GM12878 (cell line): Measurements from ENCODE around the gene NKAIN1. TPM values are rescaled to one million over a fixed set of nuclear protein-coding genes. Genes with fewer than 3 reads are reported as not detected.
A peak's percentile ranks its signal among the peaks of the same experiment; 100 is the strongest.
"Not testable (repeated sequence)": the region's sequence is repeated elsewhere in the genome, so short reads cannot be mapped to it uniquely, and the experiment has no call there.

ENCODE experiments used
- ATAC-seq: fragments of 200-7000 bp; cut with Tn5 transposase; 3 replicates; pipeline ENCODE4 v1.9.1; 2020; ENCODE audit warnings: mild to moderate bottlenecking, moderate library complexity
- BruUV-seq: library from RNA; stranded (reverse); fragments of 400-500 nt; replicated peaks from 2 replicates; lab custom pipeline; 2021; lab: Mats Ljungman, UMichigan
- CTCF ChIA-PET: fragments of 300-600 bp; sonication (Branson Sonifier 250); formaldehyde crosslinking; extraction: SDS; loops from one replicate; lab custom pipeline; 2021; ENCODE audit warnings: inconsistent platforms; lab: Yijun Ruan, JAX
- POLR2A ChIA-PET: fragments of 350-600 bp; formaldehyde crosslinking; extraction: SDS; loops from one replicate; lab custom pipeline; 2021; ENCODE audit warnings: inconsistent platforms; lab: Charles Lee
- RAD21 ChIA-PET: fragments of 300-600 bp; sonication (Branson Sonifier 250); formaldehyde crosslinking; loops from one replicate; lab custom pipeline; 2023; ENCODE audit warnings: antibody characterized with exemption; ENCODE audit not compliant: unreplicated experiment; lab: Charles Lee
- SMC1A ChIA-PET: fragments of 300-600 bp; sonication (Branson Sonifier 250); formaldehyde crosslinking; loops from one replicate; lab custom pipeline; 2023; ENCODE audit not compliant: unreplicated experiment, uncharacterized antibody; lab: Charles Lee
- DNase-seq: peaks from one replicate; pipeline ENCODE4 v3.0.0-alpha.2; 2011; ENCODE audit warnings: low read depth, low spot score
- FAIRE-seq: peaks from 3 replicates; lab custom pipeline; 2011; peaks lifted over from hg19 to GRCh38; lab: Jason Lieb, UNC
- H2AFZ ChIP-seq: 2 replicates; pipeline ENCODE4 v1.6.0; 2011; ENCODE audit warnings: low read depth, low read length, control low read depth; ENCODE audit not compliant: control insufficient read depth
- H3K27ac ChIP-seq: 2 replicates; pipeline ENCODE4 v1.5.1; 2011; ENCODE audit warnings: control low read depth; ENCODE audit not compliant: control insufficient read depth, insufficient read depth
- H3K27me3 ChIP-seq, 2 experiments: replicated peaks in 1 of 2; 2 replicates each; pipeline versions ENCODE4 v1.6.0 to v1.6.1; 2011; ENCODE audit warnings: low read length in 1 of 2; ENCODE audit not compliant: control insufficient read depth in 2 of 2, insufficient read depth in 2 of 2
- H3K36me3 ChIP-seq, 2 experiments: 2 replicates each; pipeline ENCODE4 v1.5.1; 2011; ENCODE audit warnings: low read length in 1 of 2; ENCODE audit not compliant: control insufficient read depth in 2 of 2, insufficient read depth in 2 of 2
- H3K4me1 ChIP-seq: 2 replicates; pipeline ENCODE4 v1.6.1; 2011; ENCODE audit warnings: mild to moderate bottlenecking, low read length, moderate library complexity, mixed read lengths; ENCODE audit not compliant: control insufficient read depth, insufficient read depth
- H3K4me2 ChIP-seq: 2 replicates; pipeline ENCODE4 v1.6.0; 2011; ENCODE audit warnings: control low read depth; ENCODE audit not compliant: control insufficient read depth, insufficient read depth
- H3K4me3 ChIP-seq: fragments of 200-600 bp; sonication (generic); 2 replicates; pipeline ENCODE4 v1.5.1; 2016
- H3K79me2 ChIP-seq: 2 replicates; pipeline ENCODE4 v1.6.0; 2011; ENCODE audit warnings: low read length; ENCODE audit not compliant: control insufficient read depth, insufficient read depth
- H3K9ac ChIP-seq: 2 replicates; pipeline ENCODE4 v1.8.0; 2011; ENCODE audit warnings: low read length, control low read depth, mixed read lengths; ENCODE audit not compliant: control insufficient read depth, insufficient read depth
- H3K9me3 ChIP-seq: replicated peaks from 3 replicates; pipeline ENCODE4 v1.5.1; 2011; ENCODE audit warnings: mild to moderate bottlenecking, low read length; ENCODE audit not compliant: control insufficient read depth, insufficient read depth
- H4K20me1 ChIP-seq: 2 replicates; pipeline ENCODE4 v1.6.0; 2011; ENCODE audit not compliant: control insufficient read depth, insufficient read depth
- FOS ChIP-seq: IDR thresholded peaks from 3 replicates; pipeline ENCODE4 v1.6.1; 2011; ENCODE audit warnings: borderline replicate concordance; ENCODE audit not compliant: insufficient read length; ENCODE audit errors: extremely low read depth
- HDAC2 ChIP-seq: fragments of 200-600 bp; sonication (generic); IDR thresholded peaks from 2 replicates; pipeline ENCODE4 v1.6.1; 2017
- NBN ChIP-seq: fragments of 450-650 bp; IDR thresholded peaks from 2 replicates; pipeline ENCODE4 v1.6.1; 2016
- NFXL1 ChIP-seq: fragments of 450-650 bp; IDR thresholded peaks from 2 replicates; pipeline ENCODE4 v1.6.1; 2017; ENCODE audit warnings: antibody characterized with exemption, mild to moderate bottlenecking, borderline replicate concordance
- NFYA ChIP-seq: IDR thresholded peaks from 2 replicates; pipeline ENCODE4 v1.6.1; 2011; ENCODE audit warnings: low read depth, mild to moderate bottlenecking, low read length, improper control_type of control experiment, borderline replicate concordance
- PML ChIP-seq: IDR thresholded peaks from 2 replicates; pipeline ENCODE4 v1.6.1; 2012; ENCODE audit warnings: low read length, inconsistent platforms
- SRF ChIP-seq, 2 experiments: IDR thresholded peaks; 2 replicates each; pipeline ENCODE4 v1.6.1; 2011; ENCODE audit warnings: low read depth in 2 of 2, low read length in 2 of 2, mild to moderate bottlenecking in 1 of 2, moderate library complexity in 1 of 2
- TAF1 ChIP-seq: IDR thresholded peaks from 2 replicates; pipeline ENCODE4 v1.6.1; 2011; ENCODE audit warnings: mild to moderate bottlenecking, low read depth, low read length, borderline replicate concordance
- TCF12 ChIP-seq: IDR thresholded peaks from 2 replicates; pipeline ENCODE4 v1.6.1; 2011; ENCODE audit warnings: low read depth, mild to moderate bottlenecking, low read length
- ZNF592 ChIP-seq: fragments of 450-650 bp; IDR thresholded peaks from 2 replicates; pipeline ENCODE4 v1.6.1; 2017; ENCODE audit warnings: mild to moderate bottlenecking, moderate library complexity
- WGBS: methylation state at CpG from one replicate; pipeline ENCODE4 v1.1.6; 2016; ENCODE audit warnings: low lambda C conversion rate; ENCODE audit not compliant: insufficient replicate concordance, insufficient coverage; ENCODE audit errors: missing lambda C conversion rate; 5-methylcytosine and 5-hydroxymethylcytosine counted together
- in situ Hi-C: fragments of 300-500 bp; cut with MboI; formaldehyde crosslinking; loops from 9 replicates; pipeline ENCODE4 v1.14.3; 2018; ENCODE audit warnings: mixed read lengths
- intact Hi-C: fragments of 100-400 bp; cut with micrococcal nuclease; formaldehyde crosslinking; loops from one replicate; pipeline ENCODE4 v1.14.2; 2022; ENCODE audit not compliant: unreplicated experiment
- polyA plus RNA-seq, 11 experiments: library from polyadenylated mRNA; depleted of rRNA in 4 of 11; unstranded in 6 of 11; stranded (reverse) in 5 of 11; fragments of >200 nt; fragmentation: Nextera tagmentation in 4 of 11; fragmentation: Illumina TruSeq in 1 of 11; extraction: Ambion mirVana in 4 of 11; extraction: Trizol in 1 of 11; gene quantifications; 1 replicate in 1 of 11; 2 replicates in 10 of 11; pipeline versions ENCODE4 v1.2.1 to v1.2.3, GENCODE V29; 2011 to 2016; ENCODE audit warnings: inconsistent platforms in 2 of 11, missing spikeins in 2 of 11, low read depth in 1 of 11
- total RNA-seq, 4 experiments: library from RNA; depleted of rRNA in 3 of 4; stranded (reverse); fragments of >200 nt in 3 of 4; fragmentation: Illumina TruSeq in 1 of 4; extraction: Trizol in 1 of 4; gene quantifications; 2 replicates each; pipeline versions ENCODE4 v1.2.1 to v1.2.3, GENCODE V29; 2013 to 2021

The NKAIN1 gene
- total and polyA plus RNA-seq, 10 of the 15 experiments (the other 5 are each of a cell fraction or from before 2014, with no cell fraction given): not detected

- ChIA-PET SMC1A (interaction anchor here (1.3 to 1.6 kb wide), 3 partner anchors 9 to 121 kb away, joined by 3 to 5 read pairs (median 5); no protein-coding TSS in a partner anchor), RAD21 (no interaction called here)
- in situ Hi-C loops: no loop called here
These were observed 23.7 kb upstream of the NKAIN1 start for GRCh38 chr1:31263408-31263807.

GRCh38 chr1:31262393-31262792 lies 22.7 kb upstream of the NKAIN1 start:
- H3K4me3 ChIP-seq, H3K9ac ChIP-seq, ATAC-seq, H2AFZ ChIP-seq, in situ Hi-C loops, H3K4me1 ChIP-seq, RAD21 ChIA-PET, BruUV-seq, H4K20me1 ChIP-seq, H3K27me3 ChIP-seq, H3K79me2 ChIP-seq, intact Hi-C loops, DNase-seq, H3K9me3 ChIP-seq, H3K4me2 ChIP-seq, FAIRE-seq, H3K27ac ChIP-seq: not testable (repeated sequence)
- CTCF ChIA-PET: interaction anchor here (1.3 kb wide), 1 partner anchor 21 kb away, joined by 4 read pairs; no protein-coding TSS in a partner anchor
- SMC1A ChIA-PET: interaction anchor here (0.6 kb wide), 1 partner anchor 950 kb away, joined by 3 read pairs; no protein-coding TSS in a partner anchor
- peaks cover 13 to 22% of the 10 kb centered on the region in 2 experiments; a peak in 3 of 4 replicates for H3K36me3 ChIP-seq
- 82% methylated on average over 4 of the region's 5 CpGs for WGBS
- POLR2A ChIA-PET: interaction anchor here (0.6 kb wide), 1 partner anchor 375 kb away, joined by 5 read pairs; no protein-coding TSS in a partner anchor

More at GRCh38 chr1:31263408-31263807, 23.7 kb upstream of the NKAIN1 start:
- no peak overlapping the region for H3K4me3 ChIP-seq
- no peak for TF ChIP-seq FOS
- no peak for TF ChIP-seq PML
- no peak for TF ChIP-seq NBN
- no peak for TF ChIP-seq ZNF592
- no peak for TF ChIP-seq TCF12
- no peak for TF ChIP-seq SRF (IDR thresholded peaks at IDR 0.05; ENCODE audit: low read depth in 2 of 2, low read length in 2 of 2)
- TF ChIP-seq HDAC2: no peak
- TF ChIP-seq NFXL1: no peak
- no peak for TF ChIP-seq TAF1
- no peak for TF ChIP-seq NFYA
- TF ChIP-seq, all 136 proteins: peak for 0
- intact Hi-C loops: no loop called here
- Histone ChIP-seq H3K36me3 (peaks cover 13 to 17% of the 10 kb centered on the region in 2 experiments; a peak in 3 of 4 replicates), H3K4me2 (no peak overlapping the region), H3K79me2 (no peaks in the 10 kb centered on the region), H4K20me1 (no peaks in the 10 kb centered on the region), H3K9ac (no peak overlapping the region), H3K9me3 (no peaks in the 10 kb centered on the region), H2AFZ (no peak overlapping the region), H3K27me3 (no peaks in the 10 kb centered on the region), H3K27ac (no peak overlapping the region), H3K4me1 (no peaks in the 10 kb centered on the region)
- CTCF ChIA-PET: interaction anchor here (1.0 kb wide), 1 partner anchor 79 kb away, joined by 5 read pairs; no protein-coding TSS in a partner anchor
- POLR2A ChIA-PET: interaction anchor here (0.6 to 0.9 kb wide), 2 partner anchors 15 to 186 kb away, joined by 3 read pairs; no protein-coding TSS in a partner anchor
- ATAC-seq (no peak), FAIRE-seq (no peak), DNase-seq (no peak)
- 97% methylated on average over 3 of the region's 3 CpGs for WGBS
- TSS peak; percentile 33 for BruUV-seq
